ENCODE results near the gene TRABD2B.

The TRABD2B gene

DNA sequence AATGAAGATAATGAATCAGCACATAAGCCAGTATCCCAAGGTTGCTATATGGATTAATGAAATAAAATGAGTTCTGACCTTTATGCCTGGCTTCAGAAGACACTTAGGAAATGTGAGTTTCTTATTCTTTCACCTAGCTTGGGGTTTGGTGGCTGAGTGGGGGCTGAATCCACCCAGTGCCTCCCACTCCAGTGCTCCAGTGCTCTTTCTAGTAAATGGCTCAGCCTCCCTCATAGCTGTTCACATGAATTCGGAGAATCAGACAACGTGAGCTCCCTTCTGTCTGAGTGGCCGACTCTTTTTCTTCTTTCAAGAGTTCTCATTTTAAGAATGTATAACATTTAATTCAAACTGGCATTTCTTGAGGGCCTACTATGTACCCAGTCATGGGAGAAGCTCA lies 43.5 kb downstream of the TRABD2B start:
- Histone ChIP-seq H4K20me1 (ENCODE audit: low read depth, low read length) (no peaks in the 10 kb centered on the region), H3K4me3 (ENCODE audit: insufficient read depth, low read length, poor library complexity, severe bottlenecking) (no peak overlapping the region), H3K9me2 (replicated peaks; ENCODE audit: insufficient read depth, low read length) (no peaks in the 10 kb centered on the region), H2AFZ (ENCODE audit: low read depth, low read length, severe bottlenecking) (no peak overlapping the region), H3K27ac (ENCODE audit: low read depth, low read length) (no peak overlapping the region), H3K9ac (ENCODE audit: low read length) (no peak overlapping the region), H3F3A (ENCODE audit: insufficient read depth) (no peaks in the 10 kb centered on the region), H3K27me3 (ENCODE audit: low read length) (no peaks in the 10 kb centered on the region), H3K79me2 (ENCODE audit: insufficient read depth, low read length) (no peaks in the 10 kb centered on the region), H3K36me3 (ENCODE audit: low read length) (no peaks in the 10 kb centered on the region), H3K9me3 (ENCODE audit: insufficient read depth, low read length) (no peaks in the 10 kb centered on the region), H3K4me2 (ENCODE audit: low read depth, low read length, poor library complexity, severe bottlenecking) (no peak overlapping the region)
- TF ChIP-seq EZH2phosphoT487 (conservative IDR thresholded peaks at IDR 0.05; ENCODE audit: low read length) (no peak), CTCF (IDR thresholded peaks at IDR 0.05; ENCODE audit: insufficient read depth, low read length, poor library complexity, severe bottlenecking) (no peak)

GRCh38 chr1:47951545-47952235 lies 45.5 kb downstream of the TRABD2B start:
- no peak overlapping the region for H2AFZ ChIP-seq (ENCODE audit: low read depth, low read length, severe bottlenecking)
- H3K36me3 ChIP-seq (ENCODE audit: low read length): no peaks in the 10 kb centered on the region
- H3K4me3 ChIP-seq (ENCODE audit: insufficient read depth, low read length, poor library complexity, severe bottlenecking): no peak overlapping the region
- H3K27ac ChIP-seq (ENCODE audit: low read depth, low read length): no peak overlapping the region
- H3F3A ChIP-seq (ENCODE audit: insufficient read depth): no peaks in the 10 kb centered on the region
- H3K9me2 ChIP-seq (replicated peaks; ENCODE audit: insufficient read depth, low read length): no peaks in the 10 kb centered on the region
- H3K9ac ChIP-seq (ENCODE audit: low read length): no peak overlapping the region
- no peaks in the 10 kb centered on the region for H3K79me2 ChIP-seq (ENCODE audit: insufficient read depth, low read length)
- no peaks in the 10 kb centered on the region for H4K20me1 ChIP-seq (ENCODE audit: low read depth, low read length)
- no peaks in the 10 kb centered on the region for H3K27me3 ChIP-seq (ENCODE audit: low read length)
- no peak for TF ChIP-seq EZH2phosphoT487 (conservative IDR thresholded peaks at IDR 0.05; ENCODE audit: low read length)
- no peak for TF ChIP-seq CTCF (IDR thresholded peaks at IDR 0.05; ENCODE audit: insufficient read depth, low read length, poor library complexity, severe bottlenecking)
- no peaks in the 10 kb centered on the region for H3K9me3 ChIP-seq (ENCODE audit: insufficient read depth, low read length)
- no peak overlapping the region for H3K4me2 ChIP-seq (ENCODE audit: low read depth, low read length, poor library complexity, severe bottlenecking)

GRCh38 chr1:47951026-47951425 lies 46.2 kb downstream of the TRABD2B start:
- Histone ChIP-seq H3K9ac (ENCODE audit: low read length) (no peak overlapping the region), H3K79me2 (ENCODE audit: insufficient read depth, low read length) (no peaks in the 10 kb centered on the region), H3K9me3 (ENCODE audit: insufficient read depth, low read length) (no peaks in the 10 kb centered on the region), H3K4me2 (ENCODE audit: low read depth, low read length, poor library complexity, severe bottlenecking) (no peak overlapping the region), H4K20me1 (ENCODE audit: low read depth, low read length) (no peaks in the 10 kb centered on the region), H3K4me3 (ENCODE audit: insufficient read depth, low read length, poor library complexity, severe bottlenecking) (no peak overlapping the region), H3K9me2 (replicated peaks; ENCODE audit: insufficient read depth, low read length) (no peaks in the 10 kb centered on the region), H3F3A (ENCODE audit: insufficient read depth) (no peaks in the 10 kb centered on the region), H3K36me3 (ENCODE audit: low read length) (no peaks in the 10 kb centered on the region), H3K27me3 (ENCODE audit: low read length) (no peaks in the 10 kb centered on the region), H3K27ac (ENCODE audit: low read depth, low read length) (no peak overlapping the region), H2AFZ (ENCODE audit: low read depth, low read length, severe bottlenecking) (no peak overlapping the region)
- no peak for TF ChIP-seq EZH2phosphoT487 (conservative IDR thresholded peaks at IDR 0.05; ENCODE audit: low read length)
- TF ChIP-seq CTCF (IDR thresholded peaks at IDR 0.05; ENCODE audit: insufficient read depth, low read length, poor library complexity, severe bottlenecking): no peak
